HG02678 (cell line): Measurements from ENCODE around the gene PRELID1.

Source experiments
- ATAC-seq: cut with Tn5 transposase; IDR thresholded peaks from one replicate; pipeline ENCODE4 v1.9.1; 2021; ENCODE audit warnings: mild to moderate bottlenecking, moderate library complexity; ENCODE audit not compliant: unreplicated experiment

The PRELID1 gene

GRCh38 chr5:177312649-177313181 lies 9.1 kb downstream of the PRELID1 start:
- ATAC-seq, result peak; percentile 21

- no peak for ATAC-seq
These were observed 10.1 kb downstream of the PRELID1 start for GRCh38 chr5:177313561-177314259.

- ATAC-seq, result no peak
These were observed 11.1 kb downstream of the PRELID1 start for GRCh38 chr5:177314376-177315342.

GRCh38 chr5:177315411-177315810 lies 11.8 kb downstream of the PRELID1 start:
- ATAC-seq, result no peak

- ATAC-seq, result no peak
These were observed 12.4 kb downstream of the PRELID1 start for GRCh38 chr5:177316005-177316404.

GRCh38 chr5:177317959-177318377 lies 14.4 kb downstream of the PRELID1 start:
- ATAC-seq, result peak; percentile 48

- ATAC-seq, result no peak
These were observed 16.5 kb downstream of the PRELID1 start for GRCh38 chr5:177319913-177320588.

- no peak for ATAC-seq
These were observed 17.3 kb downstream of the PRELID1 start for GRCh38 chr5:177320879-177321278.

GRCh38 chr5:177325868-177326381 lies 22.3 kb downstream of the PRELID1 start:
- ATAC-seq, result no peak

- no peak for ATAC-seq
These were observed 24.2 kb downstream of the PRELID1 start for GRCh38 chr5:177327539-177328522.

GRCh38 chr5:177328545-177329231 lies 25.1 kb downstream of the PRELID1 start:
- ATAC-seq, result no peak

GRCh38 chr5:177329883-177330282 lies 26.3 kb downstream of the PRELID1 start:
- no peak for ATAC-seq

GRCh38 chr5:177330991-177331842 lies 27.6 kb downstream of the PRELID1 start:
- no peak for ATAC-seq

- ATAC-seq, result no peak
These were observed 28.7 kb downstream of the PRELID1 start for GRCh38 chr5:177332031-177332895.

GRCh38 chr5:177332896-177333260 lies 29.3 kb downstream of the PRELID1 start:
- no peak for ATAC-seq

GRCh38 chr5:177333420-177334154 lies 30.0 kb downstream of the PRELID1 start:
- no peak for ATAC-seq

- ATAC-seq, result no peak
These were observed 30.6 kb downstream of the PRELID1 start for GRCh38 chr5:177334155-177334551.
